HG02884 (cell line): ENCODE results near the gene FASLG.
A peak's percentile ranks its signal among the peaks of the same experiment; 100 is the strongest.
"Not testable (repeated sequence)": the region's sequence is repeated elsewhere in the genome, so short reads cannot be mapped to it uniquely, and the experiment has no call there.

ENCODE experiments used
- ATAC-seq: cut with Tn5 transposase; IDR thresholded peaks from one replicate; pipeline ENCODE4 v1.9.1; 2021; ENCODE audit warnings: mild to moderate bottlenecking, moderate library complexity; ENCODE audit not compliant: unreplicated experiment

FASLG gene

GRCh38 chr1:172679000-172679772 is 20.3 kb downstream of the FASLG start:
- ATAC-seq: no peak

GRCh38 chr1:172680244-172680643 is 21.3 kb downstream of the FASLG start:
- ATAC-seq: no peak

- ATAC-seq: no peak
Measured at GRCh38 chr1:172680733-172681275, 21.9 kb downstream of the FASLG start.

- no peak for ATAC-seq
Measured at GRCh38 chr1:172682812-172683211, 23.9 kb downstream of the FASLG start.

- ATAC-seq: no peak
Measured at GRCh38 chr1:172686143-172686542, 27.2 kb downstream of the FASLG start.

- not testable (repeated sequence) for ATAC-seq
Measured at GRCh38 chr1:172688428-172689085, 29.7 kb downstream of the FASLG start.

- not testable (repeated sequence) for ATAC-seq
Measured at GRCh38 chr1:172690925-172691324, 32.0 kb downstream of the FASLG start.

GRCh38 chr1:172697534-172698002 is 38.7 kb downstream of the FASLG start:
- no peak for ATAC-seq

GRCh38 chr1:172698224-172698623 is 39.3 kb downstream of the FASLG start:
- ATAC-seq: no peak

- ATAC-seq: peak; percentile 64
Measured at GRCh38 chr1:172699111-172699510, 40.2 kb downstream of the FASLG start.

GRCh38 chr1:172699695-172700227 is 40.9 kb downstream of the FASLG start:
- no peak for ATAC-seq

- ATAC-seq: no peak
Measured at GRCh38 chr1:172700556-172700955, 41.7 kb downstream of the FASLG start.

- ATAC-seq: no peak
Measured at GRCh38 chr1:172704001-172704400, 45.1 kb downstream of the FASLG start.

- no peak for ATAC-seq
Measured at GRCh38 chr1:172704420-172705210, 45.7 kb downstream of the FASLG start.

GRCh38 chr1:172708452-172708851 is 49.5 kb downstream of the FASLG start:
- no peak for ATAC-seq

- ATAC-seq: no peak
Measured at GRCh38 chr1:172711558-172711957, 52.7 kb downstream of the FASLG start.

GRCh38 chr1:172713466-172713865 is 54.6 kb downstream of the FASLG start:
- ATAC-seq: no peak
